NCI-H510A (cell line): ENCODE measurements around the gene SDHAF2.
"Not testable (repeated sequence)": the region's sequence is repeated elsewhere in the genome, so short reads cannot be mapped to it uniquely, and the experiment has no call there.

Experiments used
- DNase-seq: peaks from one replicate; lab custom pipeline; 2025; lab: John Stamatoyannopoulos, UW

Gene SDHAF2

GRCh38 chr11:61425367-61426131 lies 4.4 kb upstream of the SDHAF2 start:
- no peak for DNase-seq

GRCh38 chr11:61429346-61429690 lies 606 bp upstream of the SDHAF2 start:
- peak; percentile 82 for DNase-seq

- not testable (repeated sequence) for DNase-seq
These were observed 915 bp downstream of the SDHAF2 start for GRCh38 chr11:61430839-61431238.

GRCh38 chr11:61437496-61437895 lies 7.6 kb downstream of the SDHAF2 start:
- no peak for DNase-seq

GRCh38 chr11:61439615-61440014 lies 9.7 kb downstream of the SDHAF2 start:
- no peak for DNase-seq

GRCh38 chr11:61442616-61443015 lies 12.7 kb downstream of the SDHAF2 start:
- DNase-seq: no peak

GRCh38 chr11:61445516-61445915 lies 15.6 kb downstream of the SDHAF2 start:
- DNase-seq: peak; percentile 16

- DNase-seq: peak; percentile 94
These were observed 16.3 kb downstream of the SDHAF2 start for GRCh38 chr11:61446211-61446651.

GRCh38 chr11:61447601-61448551 lies 18.0 kb downstream of the SDHAF2 start:
- no peak for DNase-seq

- no peak for DNase-seq
These were observed 18.6 kb downstream of the SDHAF2 start for GRCh38 chr11:61448552-61448927.

- no peak for DNase-seq
These were observed 22.9 kb downstream of the SDHAF2 start for GRCh38 chr11:61452825-61453224.

GRCh38 chr11:61453695-61454094 lies 23.8 kb downstream of the SDHAF2 start:
- DNase-seq: no peak

GRCh38 chr11:61454520-61454919 lies 24.6 kb downstream of the SDHAF2 start:
- DNase-seq: no peak

GRCh38 chr11:61460474-61460881 lies 30.6 kb downstream of the SDHAF2 start:
- no peak for DNase-seq

GRCh38 chr11:61460986-61461385 lies 31.1 kb downstream of the SDHAF2 start:
- no peak for DNase-seq

- DNase-seq: not testable (repeated sequence)
These were observed 37.7 kb downstream of the SDHAF2 start for GRCh38 chr11:61467602-61468001.

GRCh38 chr11:61468002-61468401 lies 38.1 kb downstream of the SDHAF2 start:
- no peak for DNase-seq

GRCh38 chr11:61472282-61472681 lies 42.4 kb downstream of the SDHAF2 start:
- DNase-seq: no peak

- no peak for DNase-seq
These were observed 42.9 kb downstream of the SDHAF2 start for GRCh38 chr11:61472868-61473267.

- no peak for DNase-seq
These were observed 43.6 kb downstream of the SDHAF2 start for GRCh38 chr11:61473370-61474012.

GRCh38 chr11:61474013-61474643 lies 44.2 kb downstream of the SDHAF2 start:
- DNase-seq: no peak

GRCh38 chr11:61475433-61475832 lies 45.5 kb downstream of the SDHAF2 start:
- no peak for DNase-seq
